Stimulated activated CD4-positive, alpha-beta T cell treated with anti-CD3 and anti-CD28 coated beads, Interleukin-4, amount 100 ng/mL, for 4 hours (primary cell): ENCODE data around the gene TBC1D2.

ENCODE experiments used
- DNase-seq, 2 experiments: peaks; one replicate each; pipeline ENCODE4 v3.0.0-alpha.2; 2020

The TBC1D2 gene

GRCh38 chr9:98158071-98158831 is 97.2 kb downstream of the TBC1D2 start:
- no peak for DNase-seq

- DNase-seq = no peak
Observed at GRCh38 chr9:98157372-98157771, 98.1 kb downstream of the TBC1D2 start.

GRCh38 chr9:98154678-98155077 is 100.8 kb downstream of the TBC1D2 start:
- no peak for DNase-seq

- DNase-seq = no peak
Observed at GRCh38 chr9:98152526-98152925, 102.9 kb downstream of the TBC1D2 start.

- no peak for DNase-seq
Observed at GRCh38 chr9:98150721-98151120, 104.7 kb downstream of the TBC1D2 start.

GRCh38 chr9:98150164-98150563 is 105.3 kb downstream of the TBC1D2 start:
- DNase-seq = no peak

GRCh38 chr9:98149422-98149821 is 106.0 kb downstream of the TBC1D2 start:
- no peak for DNase-seq
